WTC11 (cell line): ENCODE measurements around the gene EXOC6. TPM values are rescaled to one million over a fixed set of nuclear protein-coding genes. Genes with fewer than 3 reads are reported as not detected.
"Not testable (repeated sequence)": the region's sequence is repeated elsewhere in the genome, so short reads cannot be mapped to it uniquely, and the experiment has no call there.

Source experiments
- ATAC-seq: fragments of 200-7000 bp; cut with Tn5 transposase; 2 replicates; pipeline ENCODE4 v1.10.0; 2021; ENCODE audit warnings: mild to moderate bottlenecking, moderate library complexity
- CTCF ChIA-PET: fragments of 300-600 bp; sonication (Branson Sonifier 250); formaldehyde crosslinking; loops from one replicate; lab custom pipeline; 2021; ENCODE audit warnings: antibody characterized with exemption; lab: Charles Lee
- POLR2A ChIA-PET: fragments of 350-600 bp; sonication (Branson Sonifier 250); formaldehyde crosslinking; loops from one replicate; lab custom pipeline; 2021; ENCODE audit warnings: antibody characterized with exemption; lab: Charles Lee
- DNase-seq: peaks from one replicate; pipeline ENCODE4 v3.0.0; 2021; ENCODE audit warnings: low spot score
- H3K27ac Mint-ChIP-seq: 2 replicates; pipeline ENCODE4 v1.8.0; 2021; ENCODE audit warnings: mixed read lengths
- H3K27me3 Mint-ChIP-seq: 2 replicates; pipeline ENCODE4 v1.8.0; 2021; ENCODE audit warnings: low read depth, mild to moderate bottlenecking, moderate library complexity, mixed read lengths
- H3K36me3 Mint-ChIP-seq: 2 replicates; pipeline ENCODE4 v1.8.0; 2021; ENCODE audit warnings: mixed read lengths
- H3K4me1 Mint-ChIP-seq: 2 replicates; pipeline ENCODE4 v1.8.0; 2022; ENCODE audit warnings: mixed read lengths
- H3K4me3 Mint-ChIP-seq: 2 replicates; pipeline ENCODE4 v1.8.0; 2021; ENCODE audit warnings: mild to moderate bottlenecking, moderate library complexity, mixed read lengths
- H3K9me3 Mint-ChIP-seq: 2 replicates; pipeline ENCODE4 v1.8.0; 2021; ENCODE audit warnings: mixed read lengths
- CBFB ChIP-seq: sonication (generic); formaldehyde crosslinking; IDR thresholded peaks from 2 replicates; pipeline ENCODE4 v1.8.1; 2022; ENCODE audit warnings: mild to moderate bottlenecking, low read depth, missing genetic modification reagents
- FOXJ3 ChIP-seq: sonication (generic); formaldehyde crosslinking; IDR thresholded peaks from 2 replicates; pipeline ENCODE4 v1.9.0; 2021; ENCODE audit warnings: missing genetic modification reagents, mild to moderate bottlenecking, borderline replicate concordance
- GTF2I ChIP-seq: fragments of 250-450 bp; sonication (Bioruptor Pico); conservative IDR thresholded peaks from 2 replicates; pipeline ENCODE4 v1.4.0; 2021; ENCODE audit warnings: mild to moderate bottlenecking
- HMGA2 ChIP-seq: fragments of 250-450 bp; sonication (Bioruptor Pico); IDR thresholded peaks from 2 replicates; pipeline ENCODE4 v1.4.0; 2021; ENCODE audit warnings: mild to moderate bottlenecking, moderate library complexity
- KAT7 ChIP-seq: sonication (generic); formaldehyde crosslinking; IDR thresholded peaks from 2 replicates; pipeline ENCODE4 v1.8.1; 2023; ENCODE audit warnings: missing genetic modification reagents, mild to moderate bottlenecking, borderline replicate concordance
- NFATC4 ChIP-seq: fragments of 250-450 bp; sonication (Bioruptor Pico); IDR thresholded peaks from 2 replicates; pipeline ENCODE4 v1.9.0; 2021; ENCODE audit warnings: mild to moderate bottlenecking
- NR2C2 ChIP-seq: sonication (generic); formaldehyde crosslinking; IDR thresholded peaks from 2 replicates; pipeline ENCODE4 v1.8.0; 2022; ENCODE audit warnings: mild to moderate bottlenecking, missing genetic modification reagents
- OVOL2 ChIP-seq: fragments of 250-450 bp; sonication (Bioruptor Pico); IDR thresholded peaks from 2 replicates; pipeline ENCODE4 v1.9.0; 2021; ENCODE audit warnings: mild to moderate bottlenecking, borderline replicate concordance
- SMAD4 ChIP-seq: sonication (generic); formaldehyde crosslinking; IDR thresholded peaks from 2 replicates; pipeline ENCODE4 v1.8.0; 2022; ENCODE audit warnings: mild to moderate bottlenecking, missing genetic modification reagents
- ZBTB21 ChIP-seq: sonication (generic); formaldehyde crosslinking; IDR thresholded peaks from 2 replicates; pipeline ENCODE4 v1.8.1; 2023; ENCODE audit warnings: mild to moderate bottlenecking, missing genetic modification reagents, borderline replicate concordance
- ZNF281 ChIP-seq: sonication (generic); formaldehyde crosslinking; IDR thresholded peaks from 2 replicates; pipeline ENCODE4 v1.8.0; 2023; ENCODE audit warnings: mild to moderate bottlenecking, missing genetic modification reagents
- ZNF317 ChIP-seq: sonication (generic); formaldehyde crosslinking; IDR thresholded peaks from 2 replicates; pipeline ENCODE4 v1.8.1; 2023; ENCODE audit warnings: low read depth, mild to moderate bottlenecking, moderate library complexity, missing genetic modification reagents, borderline replicate concordance
- ZNF416 ChIP-seq: fragments of 250-450 bp; sonication (Bioruptor Pico); IDR thresholded peaks from 2 replicates; pipeline ENCODE4 v1.9.0; 2021; ENCODE audit warnings: mild to moderate bottlenecking, inconsistent platforms
- total RNA-seq: library from RNA; stranded (reverse); gene quantifications from 3 replicates; pipeline ENCODE4 v1.2.3, GENCODE V29; 2021
- TF ChIP-seq, protein P1 (sequence below): sonication (generic); formaldehyde crosslinking; IDR thresholded peaks from 2 replicates; pipeline ENCODE4 v1.8.0; 2022; ENCODE audit warnings: missing genetic modification reagents
- TF ChIP-seq, protein P2 (sequence below): sonication (generic); formaldehyde crosslinking; conservative IDR thresholded peaks from 2 replicates; pipeline ENCODE4 v1.8.1; 2023; ENCODE audit warnings: mild to moderate bottlenecking, low read depth, missing genetic modification reagents, moderate library complexity
- TF ChIP-seq, protein P3 (sequence below): sonication (generic); formaldehyde crosslinking; IDR thresholded peaks from 2 replicates; pipeline ENCODE4 v1.8.1; 2022; ENCODE audit warnings: low read depth, mild to moderate bottlenecking, moderate library complexity, missing genetic modification reagents, borderline replicate concordance
- TF ChIP-seq, protein P4 (sequence below): sonication (generic); formaldehyde crosslinking; IDR thresholded peaks from 2 replicates; pipeline ENCODE4 v1.8.1; 2022; ENCODE audit warnings: missing genetic modification reagents, borderline replicate concordance

Gene EXOC6
- total RNA-seq, 1 experiment from 2014 or later: 5.0 TPM

- Mint-ChIP-seq H3K27ac (no peak overlapping the region), H3K27me3 (no peaks in the 10 kb centered on the region), H3K9me3 (peaks cover 22% of the 10 kb centered on the region), H3K4me3 (no peak overlapping the region), H3K36me3 (peaks cover 21% of the 10 kb centered on the region), H3K4me1 (no peaks in the 10 kb centered on the region)
- TF ChIP-seq ZNF281 (CRISPR knock-in tag) (no peak), NFATC4 (CRISPR knock-in tag) (no peak), FOXJ3 (CRISPR knock-in tag) (no peak)
- TF ChIP-seq, protein P1, sequence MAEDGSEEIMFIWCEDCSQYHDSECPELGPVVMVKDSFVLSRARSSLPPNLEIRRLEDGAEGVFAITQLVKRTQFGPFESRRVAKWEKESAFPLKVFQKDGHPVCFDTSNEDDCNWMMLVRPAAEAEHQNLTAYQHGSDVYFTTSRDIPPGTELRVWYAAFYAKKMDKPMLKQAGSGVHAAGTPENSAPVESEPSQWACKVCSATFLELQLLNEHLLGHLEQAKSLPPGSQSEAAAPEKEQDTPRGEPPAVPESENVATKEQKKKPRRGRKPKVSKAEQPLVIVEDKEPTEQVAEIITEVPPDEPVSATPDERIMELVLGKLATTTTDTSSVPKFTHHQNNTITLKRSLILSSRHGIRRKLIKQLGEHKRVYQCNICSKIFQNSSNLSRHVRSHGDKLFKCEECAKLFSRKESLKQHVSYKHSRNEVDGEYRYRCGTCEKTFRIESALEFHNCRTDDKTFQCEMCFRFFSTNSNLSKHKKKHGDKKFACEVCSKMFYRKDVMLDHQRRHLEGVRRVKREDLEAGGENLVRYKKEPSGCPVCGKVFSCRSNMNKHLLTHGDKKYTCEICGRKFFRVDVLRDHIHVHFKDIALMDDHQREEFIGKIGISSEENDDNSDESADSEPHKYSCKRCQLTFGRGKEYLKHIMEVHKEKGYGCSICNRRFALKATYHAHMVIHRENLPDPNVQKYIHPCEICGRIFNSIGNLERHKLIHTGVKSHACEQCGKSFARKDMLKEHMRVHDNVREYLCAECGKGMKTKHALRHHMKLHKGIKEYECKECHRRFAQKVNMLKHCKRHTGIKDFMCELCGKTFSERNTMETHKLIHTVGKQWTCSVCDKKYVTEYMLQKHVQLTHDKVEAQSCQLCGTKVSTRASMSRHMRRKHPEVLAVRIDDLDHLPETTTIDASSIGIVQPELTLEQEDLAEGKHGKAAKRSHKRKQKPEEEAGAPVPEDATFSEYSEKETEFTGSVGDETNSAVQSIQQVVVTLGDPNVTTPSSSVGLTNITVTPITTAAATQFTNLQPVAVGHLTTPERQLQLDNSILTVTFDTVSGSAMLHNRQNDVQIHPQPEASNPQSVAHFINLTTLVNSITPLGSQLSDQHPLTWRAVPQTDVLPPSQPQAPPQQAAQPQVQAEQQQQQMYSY (CRISPR knock-in tag): no peak
- TF ChIP-seq, protein P2, sequence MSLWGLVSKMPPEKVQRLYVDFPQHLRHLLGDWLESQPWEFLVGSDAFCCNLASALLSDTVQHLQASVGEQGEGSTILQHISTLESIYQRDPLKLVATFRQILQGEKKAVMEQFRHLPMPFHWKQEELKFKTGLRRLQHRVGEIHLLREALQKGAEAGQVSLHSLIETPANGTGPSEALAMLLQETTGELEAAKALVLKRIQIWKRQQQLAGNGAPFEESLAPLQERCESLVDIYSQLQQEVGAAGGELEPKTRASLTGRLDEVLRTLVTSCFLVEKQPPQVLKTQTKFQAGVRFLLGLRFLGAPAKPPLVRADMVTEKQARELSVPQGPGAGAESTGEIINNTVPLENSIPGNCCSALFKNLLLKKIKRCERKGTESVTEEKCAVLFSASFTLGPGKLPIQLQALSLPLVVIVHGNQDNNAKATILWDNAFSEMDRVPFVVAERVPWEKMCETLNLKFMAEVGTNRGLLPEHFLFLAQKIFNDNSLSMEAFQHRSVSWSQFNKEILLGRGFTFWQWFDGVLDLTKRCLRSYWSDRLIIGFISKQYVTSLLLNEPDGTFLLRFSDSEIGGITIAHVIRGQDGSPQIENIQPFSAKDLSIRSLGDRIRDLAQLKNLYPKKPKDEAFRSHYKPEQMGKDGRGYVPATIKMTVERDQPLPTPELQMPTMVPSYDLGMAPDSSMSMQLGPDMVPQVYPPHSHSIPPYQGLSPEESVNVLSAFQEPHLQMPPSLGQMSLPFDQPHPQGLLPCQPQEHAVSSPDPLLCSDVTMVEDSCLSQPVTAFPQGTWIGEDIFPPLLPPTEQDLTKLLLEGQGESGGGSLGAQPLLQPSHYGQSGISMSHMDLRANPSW (CRISPR knock-in tag): no peak
- ATAC-seq: no peak
- DNase-seq: no peak
- ChIA-PET POLR2A (no interaction called here), CTCF (interaction anchor here (1.0 kb wide), 1 partner anchor 9 kb away, joined by 5 read pairs; no protein-coding TSS in a partner anchor)
Measured at GRCh38 chr10:92972886-92973285, 124.6 kb downstream of the EXOC6 start.

GRCh38 chr10:92976278-92976677 is 128.0 kb downstream of the EXOC6 start:
- DNase-seq, POLR2A ChIA-PET, H3K27me3 Mint-ChIP-seq, ATAC-seq, H3K27ac Mint-ChIP-seq, H3K4me1 Mint-ChIP-seq, H3K4me3 Mint-ChIP-seq: not testable (repeated sequence)
- CTCF ChIA-PET: interaction anchor here (0.7 kb wide), 1 partner anchor 20 kb away, joined by 3 read pairs; no protein-coding TSS in a partner anchor
- Mint-ChIP-seq H3K36me3 (peaks cover 21% of the 10 kb centered on the region), H3K9me3 (peaks cover 22% of the 10 kb centered on the region)

GRCh38 chr10:92989250-92989649 is 140.9 kb downstream of the EXOC6 start:
- no peak for ATAC-seq
- peaks cover 15% of the 10 kb centered on the region for H3K4me1 Mint-ChIP-seq
- CTCF ChIA-PET: interaction anchor here (0.6 to 1.0 kb wide), 2 partner anchors 16 to 24 kb away, joined by 3 to 4 read pairs; no protein-coding TSS in a partner anchor

More at GRCh38 chr10:92989250-92989649, 140.9 kb downstream of the EXOC6 start:
- no peak overlapping the region for H3K4me3 Mint-ChIP-seq
- no peak for TF ChIP-seq ZBTB21
- no peak for TF ChIP-seq GTF2I (CRISPR knock-in tag)
- TF ChIP-seq, protein P3, sequence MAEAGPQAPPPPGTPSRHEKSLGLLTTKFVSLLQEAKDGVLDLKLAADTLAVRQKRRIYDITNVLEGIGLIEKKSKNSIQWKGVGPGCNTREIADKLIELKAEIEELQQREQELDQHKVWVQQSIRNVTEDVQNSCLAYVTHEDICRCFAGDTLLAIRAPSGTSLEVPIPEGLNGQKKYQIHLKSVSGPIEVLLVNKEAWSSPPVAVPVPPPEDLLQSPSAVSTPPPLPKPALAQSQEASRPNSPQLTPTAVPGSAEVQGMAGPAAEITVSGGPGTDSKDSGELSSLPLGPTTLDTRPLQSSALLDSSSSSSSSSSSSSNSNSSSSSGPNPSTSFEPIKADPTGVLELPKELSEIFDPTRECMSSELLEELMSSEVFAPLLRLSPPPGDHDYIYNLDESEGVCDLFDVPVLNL (CRISPR knock-in tag): no peak
- TF ChIP-seq HMGA2 (CRISPR knock-in tag): no peak
- TF ChIP-seq ZNF416 (CRISPR knock-in tag): no peak
- no peak for TF ChIP-seq KAT7 (CRISPR knock-in tag)
- TF ChIP-seq, protein P4, sequence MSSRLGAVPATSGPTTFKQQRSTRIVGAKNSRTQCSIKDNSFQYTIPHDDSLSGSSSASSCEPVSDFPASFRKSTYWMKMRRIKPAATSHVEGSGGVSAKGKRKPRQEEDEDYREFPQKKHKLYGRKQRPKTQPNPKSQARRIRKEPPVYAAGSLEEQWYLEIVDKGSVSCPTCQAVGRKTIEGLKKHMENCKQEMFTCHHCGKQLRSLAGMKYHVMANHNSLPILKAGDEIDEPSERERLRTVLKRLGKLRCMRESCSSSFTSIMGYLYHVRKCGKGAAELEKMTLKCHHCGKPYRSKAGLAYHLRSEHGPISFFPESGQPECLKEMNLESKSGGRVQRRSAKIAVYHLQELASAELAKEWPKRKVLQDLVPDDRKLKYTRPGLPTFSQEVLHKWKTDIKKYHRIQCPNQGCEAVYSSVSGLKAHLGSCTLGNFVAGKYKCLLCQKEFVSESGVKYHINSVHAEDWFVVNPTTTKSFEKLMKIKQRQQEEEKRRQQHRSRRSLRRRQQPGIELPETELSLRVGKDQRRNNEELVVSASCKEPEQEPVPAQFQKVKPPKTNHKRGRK (CRISPR knock-in tag): no peak
- TF ChIP-seq NR2C2 (CRISPR knock-in tag): no peak
- TF ChIP-seq OVOL2: no peak
- TF ChIP-seq CBFB: no peak
- TF ChIP-seq SMAD4 (CRISPR knock-in tag): no peak
- no peak for TF ChIP-seq ZNF317 (CRISPR knock-in tag)
- TF ChIP-seq, all 79 proteins: peak for 0
- Mint-ChIP-seq H3K9me3 (peaks cover 4% of the 10 kb centered on the region), H3K27me3 (no peaks in the 10 kb centered on the region), H3K27ac (no peak overlapping the region), H3K36me3 (no peaks in the 10 kb centered on the region)
- DNase-seq: no peak
- POLR2A ChIA-PET: no interaction called here
